ENCODE measurements around the gene SEPTIN7. TPM values are rescaled to one million over a fixed set of nuclear protein-coding genes. Genes with fewer than 3 reads are reported as not detected.

SEPTIN7 gene
- total RNA-seq, 2 donors from 2014 or later, result 107 to 164 TPM

GRCh38 chr7:35757574-35757973, 43.3 kb upstream of the SEPTIN7 start:
- H3K27ac ChIP-seq, result no peak overlapping the region
- no peaks in the 10 kb centered on the region for H3K9me3 ChIP-seq
- H3K4me3 ChIP-seq, result no peak overlapping the region
- no peaks in the 10 kb centered on the region for H3K27me3 ChIP-seq
- no peak overlapping the region for H3K9ac ChIP-seq (ENCODE audit: low read depth in 2 of 2, low read length in 2 of 2)
- DNase-seq, result no peak
- intact Hi-C loops (cut with DNase I), result no loop called here
- TF ChIP-seq CTCF (IDR thresholded peaks at IDR 0.05), result no peak
- no peaks in the 10 kb centered on the region for H3K36me3 ChIP-seq
- H3K4me1 ChIP-seq, result no peaks in the 10 kb centered on the region

GRCh38 chr7:35758421-35758820, 42.4 kb upstream of the SEPTIN7 start:
- intact Hi-C loops (cut with DNase I), result no loop called here
- H3K27ac ChIP-seq, result no peak overlapping the region
- no peaks in the 10 kb centered on the region for H3K9me3 ChIP-seq
- no peak overlapping the region for H3K4me3 ChIP-seq
- no peak for TF ChIP-seq CTCF (IDR thresholded peaks at IDR 0.05)
- no peaks in the 10 kb centered on the region for H3K4me1 ChIP-seq
- DNase-seq, result no peak
- H3K27me3 ChIP-seq, result no peaks in the 10 kb centered on the region
- H3K9ac ChIP-seq (ENCODE audit: low read depth in 2 of 2, low read length in 2 of 2), result no peak overlapping the region
- no peaks in the 10 kb centered on the region for H3K36me3 ChIP-seq

GRCh38 chr7:35760143-35760745, 40.6 kb upstream of the SEPTIN7 start:
- H3K4me1 ChIP-seq, result no peaks in the 10 kb centered on the region
- DNase-seq, result no peak
- no peak overlapping the region for H3K9ac ChIP-seq (ENCODE audit: low read depth in 2 of 2, low read length in 2 of 2)
- TF ChIP-seq CTCF (IDR thresholded peaks at IDR 0.05), result no peak
- H3K27ac ChIP-seq, result no peak overlapping the region
- H3K4me3 ChIP-seq, result no peak overlapping the region
- intact Hi-C loops (cut with DNase I), result no loop called here
- no peaks in the 10 kb centered on the region for H3K9me3 ChIP-seq
- H3K27me3 ChIP-seq, result no peaks in the 10 kb centered on the region
- H3K36me3 ChIP-seq, result no peaks in the 10 kb centered on the region

- no peaks in the 10 kb centered on the region for H3K4me1 ChIP-seq
- H3K27ac ChIP-seq, result no peak overlapping the region
- H3K9ac ChIP-seq (ENCODE audit: low read depth in 2 of 2, low read length in 2 of 2), result no peak overlapping the region
- no peak for DNase-seq
- no peaks in the 10 kb centered on the region for H3K36me3 ChIP-seq
- H3K27me3 ChIP-seq, result no peaks in the 10 kb centered on the region
- no peaks in the 10 kb centered on the region for H3K9me3 ChIP-seq
- TF ChIP-seq CTCF (IDR thresholded peaks at IDR 0.05), result no peak
- no peak overlapping the region for H3K4me3 ChIP-seq
- intact Hi-C loops (cut with DNase I), result no loop called here
Measured at GRCh38 chr7:35761871-35762677, 38.8 kb upstream of the SEPTIN7 start.

- intact Hi-C loops (cut with DNase I), result no loop called here
- Histone ChIP-seq H3K27ac (no peak overlapping the region), H3K36me3 (no peaks in the 10 kb centered on the region), H3K9me3 (no peaks in the 10 kb centered on the region), H3K4me1 (no peaks in the 10 kb centered on the region), H3K4me3 (no peak overlapping the region), H3K27me3 (no peaks in the 10 kb centered on the region), H3K9ac (ENCODE audit: low read depth in 2 of 2, low read length in 2 of 2) (no peak overlapping the region)
- no peak for TF ChIP-seq CTCF (IDR thresholded peaks at IDR 0.05)
- no peak for DNase-seq
Measured at GRCh38 chr7:35762781-35763180, 38.1 kb upstream of the SEPTIN7 start.
